Activated CD4-positive, alpha-beta T cell treated with anti-CD3 and anti-CD28 coated beads, Interleukin-2, amount 50 U/mL, for 16 hours (primary cell): Measurements from ENCODE around the gene MRPS25.

Experiments used
- DNase-seq: peaks from one replicate; pipeline ENCODE4 v3.0.0-alpha.2; 2020

Gene MRPS25

GRCh38 chr3:15081960-15082664, 17.0 kb upstream of the MRPS25 start:
- DNase-seq = no peak

DNA sequence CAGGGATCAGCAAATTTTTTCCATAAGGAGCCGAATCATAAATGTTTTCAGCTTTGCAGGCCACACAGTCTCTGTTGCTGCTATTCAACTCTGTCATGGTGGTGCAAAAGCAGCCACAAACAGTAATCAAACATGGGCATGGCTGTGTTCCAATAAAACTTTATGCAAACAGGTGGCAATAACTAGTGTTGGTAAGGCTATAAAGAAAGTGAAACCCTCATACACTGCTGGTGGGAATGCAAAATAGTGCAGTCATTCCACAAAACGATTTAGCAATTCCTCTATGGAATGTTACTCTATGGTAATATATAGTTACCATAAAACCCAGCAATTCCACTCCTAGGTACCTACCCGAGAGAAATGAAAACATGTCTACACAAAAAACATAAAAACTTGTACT, 14.0 kb upstream of the MRPS25 start:
- no peak for DNase-seq

DNA sequence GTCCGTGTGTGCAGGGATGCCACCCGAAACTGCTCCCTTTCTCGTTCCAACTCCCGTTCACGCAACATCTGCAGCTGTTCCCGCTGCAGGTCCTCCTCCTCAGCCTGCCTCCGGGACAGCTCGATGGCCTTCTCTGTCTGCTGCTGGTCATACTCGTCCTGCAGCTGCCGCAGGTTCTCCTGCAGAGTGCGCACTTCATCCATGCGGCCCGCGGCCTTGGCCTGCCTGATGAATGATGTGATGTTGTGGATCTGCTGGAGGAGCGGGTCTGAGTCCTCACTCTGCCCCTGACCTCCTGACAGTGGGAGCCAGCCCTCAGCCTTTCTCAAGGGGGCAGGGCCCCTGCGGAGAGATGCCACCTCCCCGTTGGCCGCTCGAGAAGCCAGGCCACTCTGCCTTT, 9.4 kb upstream of the MRPS25 start:
- no peak for DNase-seq

- DNase-seq = no peak
Observed at GRCh38 chr3:15071699-15072098, 6.6 kb upstream of the MRPS25 start.

- DNase-seq = no peak
Observed at GRCh38 chr3:15069441-15069840, 4.3 kb upstream of the MRPS25 start.

DNA sequence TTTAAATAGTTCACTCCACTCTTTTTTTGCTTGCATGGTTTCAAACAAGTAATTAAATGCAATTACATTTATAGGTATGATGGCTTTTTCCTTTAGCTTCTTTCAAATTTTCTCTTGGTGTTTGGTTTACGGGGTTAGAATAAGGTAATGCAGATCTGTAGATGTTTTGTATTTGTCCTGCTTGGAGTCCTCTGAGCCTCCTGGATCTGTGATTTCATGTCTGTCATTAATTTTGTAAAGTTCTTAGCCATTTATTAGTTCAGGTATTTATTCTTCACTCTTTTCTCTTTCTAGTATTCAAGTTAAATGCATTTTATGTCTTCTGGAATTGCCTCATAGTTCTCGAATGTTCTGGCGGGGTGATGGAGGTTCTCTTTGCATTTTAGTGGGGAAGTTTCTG, 1.4 kb upstream of the MRPS25 start:
- no peak for DNase-seq

- no peak for DNase-seq
Observed at GRCh38 chr3:15065550-15066007, 464 bp upstream of the MRPS25 start.

GRCh38 chr3:15064299-15064834, 748 bp downstream of the MRPS25 start:
- DNase-seq = peak; percentile 19

- DNase-seq = no peak
Observed at GRCh38 chr3:15063656-15064286, 1.3 kb downstream of the MRPS25 start.

DNA sequence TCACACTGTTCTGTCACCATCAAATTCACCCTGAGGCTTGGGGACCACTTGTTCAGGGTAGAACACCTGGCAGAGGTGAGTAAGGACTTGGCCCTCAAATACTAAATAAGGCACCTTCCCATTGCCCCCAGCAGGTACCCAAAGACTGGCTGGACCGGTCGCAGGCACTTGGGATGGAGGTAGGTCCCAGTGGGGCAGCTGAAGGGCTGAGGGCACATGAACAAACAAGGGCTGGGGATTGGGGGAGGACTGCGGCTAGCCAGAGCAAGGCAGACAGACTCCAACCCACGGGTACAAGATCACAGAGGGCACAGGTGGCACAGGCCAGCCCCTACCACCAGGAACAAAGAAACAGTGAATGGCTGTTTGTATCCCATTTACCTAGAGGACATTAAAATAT, 1.9 kb downstream of the MRPS25 start:
- DNase-seq = no peak

GRCh38 chr3:15060029-15060428, 5.1 kb downstream of the MRPS25 start:
- DNase-seq = no peak

GRCh38 chr3:15056676-15057404, 8.3 kb downstream of the MRPS25 start:
- DNase-seq = no peak

DNA sequence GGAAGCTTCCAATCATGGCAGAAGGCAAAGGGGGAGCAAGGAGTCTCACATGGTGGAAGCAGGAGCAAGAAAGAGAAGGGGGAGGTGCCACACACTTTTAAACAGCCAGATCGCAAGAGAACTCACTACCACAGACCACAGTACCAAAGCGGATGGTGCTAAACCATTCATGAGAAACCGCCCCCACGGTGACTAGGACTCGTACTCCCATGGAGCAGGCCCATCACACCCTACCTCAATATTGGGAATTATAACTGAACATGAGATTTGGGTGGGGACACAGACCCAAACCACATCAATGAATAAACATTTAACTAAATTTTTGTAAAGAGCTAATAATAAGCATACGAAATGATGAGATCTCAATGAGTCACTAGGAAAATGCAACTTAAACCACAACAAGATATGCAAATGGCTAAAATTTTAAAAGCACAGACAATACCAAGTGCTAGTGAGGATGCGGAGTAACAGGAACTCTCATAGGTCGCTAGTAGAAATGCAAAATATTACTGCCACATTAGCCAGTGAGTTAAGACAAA, 10.0 kb downstream of the MRPS25 start:
- peak; percentile 63 for DNase-seq

- DNase-seq = no peak
Observed at GRCh38 chr3:15053541-15053940, 11.6 kb downstream of the MRPS25 start.

DNA sequence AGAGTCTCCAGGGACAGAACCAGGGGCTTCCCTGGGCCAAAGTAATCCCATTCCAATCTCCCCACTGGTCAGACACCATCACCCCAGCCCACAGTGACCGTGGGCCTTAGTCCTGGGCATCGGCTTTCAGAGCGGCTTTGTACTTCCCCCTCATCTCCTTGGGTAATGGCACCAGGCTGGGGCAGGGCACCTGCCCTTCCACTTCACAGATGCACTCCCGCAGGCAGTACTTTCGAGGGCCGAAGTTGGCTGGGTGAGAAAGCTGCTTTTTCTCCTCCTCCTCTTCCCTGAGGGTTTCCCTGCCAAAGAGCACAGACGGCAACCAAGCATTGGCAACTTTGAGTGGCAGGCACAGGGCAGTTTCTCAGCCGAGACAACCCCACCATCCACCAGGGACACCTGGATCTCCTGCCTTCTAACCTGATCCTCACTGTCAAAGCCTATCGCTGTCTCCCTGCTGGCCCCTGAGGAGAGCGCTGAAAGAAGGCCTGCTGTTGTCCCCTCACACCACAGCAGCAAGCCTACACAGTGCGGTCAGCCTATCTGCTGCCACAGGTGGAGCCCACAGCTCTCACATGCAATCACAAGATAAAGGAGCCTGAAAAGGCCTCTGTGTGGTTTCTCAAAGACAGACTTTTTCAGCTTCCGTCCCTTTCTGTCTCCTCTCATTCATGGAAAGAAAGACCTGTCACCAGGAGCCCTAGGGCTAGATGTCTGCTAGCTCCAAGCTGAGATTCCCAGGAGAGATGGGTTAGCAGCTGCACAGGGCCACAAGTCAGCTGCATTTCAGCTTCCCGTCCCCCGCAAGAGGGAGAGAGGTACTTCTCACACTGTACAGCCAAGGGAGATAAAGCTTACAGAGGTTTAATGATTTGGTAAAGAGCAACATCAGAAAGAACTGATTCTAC, 12.5 kb downstream of the MRPS25 start:
- DNase-seq = no peak

GRCh38 chr3:15051531-15051930, 13.6 kb downstream of the MRPS25 start:
- DNase-seq = peak; percentile 56

GRCh38 chr3:15050405-15051092, 14.6 kb downstream of the MRPS25 start:
- DNase-seq = no peak

GRCh38 chr3:15049584-15049983, 15.5 kb downstream of the MRPS25 start:
- DNase-seq = no peak

DNA sequence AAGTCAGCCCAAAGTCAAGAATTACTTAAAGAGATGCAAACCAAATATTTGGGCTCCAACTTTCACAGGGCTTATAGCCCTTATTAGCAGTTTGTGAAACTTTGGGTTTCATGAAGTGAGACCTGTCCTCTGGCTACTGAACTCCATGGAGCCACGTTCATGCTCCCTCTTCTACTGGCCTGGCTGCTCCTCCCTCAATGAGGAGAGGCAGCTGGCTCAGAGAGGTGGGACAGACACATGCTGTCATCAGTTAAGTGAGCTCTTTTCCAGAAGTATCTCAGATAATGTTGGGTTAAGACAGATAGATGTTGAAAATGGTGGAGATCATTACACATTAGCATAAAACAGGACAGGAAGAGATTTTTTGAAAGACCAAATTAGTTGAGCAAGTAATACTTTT, 19.4 kb downstream of the MRPS25 start:
- DNase-seq = no peak

DNA sequence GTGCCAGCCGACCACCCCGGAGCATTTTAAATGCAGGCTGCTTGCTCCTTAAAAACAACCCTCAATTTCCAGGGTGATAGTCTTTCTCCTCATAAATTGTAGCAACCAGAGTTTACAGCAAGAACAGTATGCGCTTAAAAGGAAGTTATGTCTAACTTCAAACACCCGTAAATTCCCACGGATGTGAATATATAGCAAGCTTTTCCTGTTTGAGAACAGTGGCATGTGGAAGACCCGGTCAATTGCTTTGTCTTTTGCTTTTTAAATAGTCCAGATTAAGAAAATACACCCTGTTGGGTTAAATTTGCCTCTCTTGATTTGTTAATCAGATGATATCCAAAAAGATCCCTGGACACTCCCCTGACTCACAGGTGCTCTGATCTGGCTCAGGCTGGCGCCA, 20.8 kb downstream of the MRPS25 start:
- no peak for DNase-seq

- DNase-seq = no peak
Observed at GRCh38 chr3:15043408-15044171, 21.5 kb downstream of the MRPS25 start.
